KG1 (cell line): ENCODE measurements around the gene MATK.

Experiments
- DNase-seq: peaks from one replicate; lab custom pipeline; 2025; lab: John Stamatoyannopoulos, UW

MATK gene

GRCh38 chr19:3814648-3815047 lies 28.5 kb upstream of the MATK start:
- DNase-seq, result no peak

GRCh38 chr19:3813473-3814392 lies 27.6 kb upstream of the MATK start:
- DNase-seq, result no peak

DNA sequence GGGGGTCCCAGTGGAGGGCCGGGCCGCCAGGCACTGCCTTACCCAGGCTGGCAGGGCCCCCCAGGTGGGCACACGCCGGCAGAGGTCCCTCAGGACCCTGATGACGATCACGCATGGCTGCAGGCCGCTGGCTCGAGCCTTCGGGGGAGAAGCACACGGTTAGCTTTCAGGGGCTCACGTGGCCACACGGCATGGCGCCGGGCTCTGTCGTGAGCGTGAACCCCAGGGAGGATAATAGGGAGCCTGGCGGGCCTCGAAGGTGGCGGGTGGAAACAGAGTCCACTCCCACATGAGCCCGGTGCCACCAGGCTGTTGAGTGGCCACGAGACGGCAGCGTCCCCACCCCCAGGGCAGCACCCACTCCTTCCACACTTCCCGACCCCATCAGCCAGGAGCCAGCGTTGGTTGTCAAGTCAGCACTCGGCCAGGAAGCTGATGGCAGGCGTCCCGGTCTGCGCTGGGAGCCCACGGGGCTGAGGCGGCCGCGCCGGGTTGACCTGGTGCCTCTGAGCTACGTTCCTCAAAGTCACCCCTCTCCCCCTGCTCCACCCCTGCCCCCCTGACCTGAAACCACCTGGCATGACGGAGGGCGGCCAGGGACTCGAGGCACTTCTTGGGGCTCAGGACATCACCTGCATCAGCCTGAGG lies 24.7 kb upstream of the MATK start:
- DNase-seq, result no peak

GRCh38 chr19:3809881-3810707 lies 23.9 kb upstream of the MATK start:
- DNase-seq, result no peak

GRCh38 chr19:3808420-3809143 lies 22.4 kb upstream of the MATK start:
- no peak for DNase-seq

DNA sequence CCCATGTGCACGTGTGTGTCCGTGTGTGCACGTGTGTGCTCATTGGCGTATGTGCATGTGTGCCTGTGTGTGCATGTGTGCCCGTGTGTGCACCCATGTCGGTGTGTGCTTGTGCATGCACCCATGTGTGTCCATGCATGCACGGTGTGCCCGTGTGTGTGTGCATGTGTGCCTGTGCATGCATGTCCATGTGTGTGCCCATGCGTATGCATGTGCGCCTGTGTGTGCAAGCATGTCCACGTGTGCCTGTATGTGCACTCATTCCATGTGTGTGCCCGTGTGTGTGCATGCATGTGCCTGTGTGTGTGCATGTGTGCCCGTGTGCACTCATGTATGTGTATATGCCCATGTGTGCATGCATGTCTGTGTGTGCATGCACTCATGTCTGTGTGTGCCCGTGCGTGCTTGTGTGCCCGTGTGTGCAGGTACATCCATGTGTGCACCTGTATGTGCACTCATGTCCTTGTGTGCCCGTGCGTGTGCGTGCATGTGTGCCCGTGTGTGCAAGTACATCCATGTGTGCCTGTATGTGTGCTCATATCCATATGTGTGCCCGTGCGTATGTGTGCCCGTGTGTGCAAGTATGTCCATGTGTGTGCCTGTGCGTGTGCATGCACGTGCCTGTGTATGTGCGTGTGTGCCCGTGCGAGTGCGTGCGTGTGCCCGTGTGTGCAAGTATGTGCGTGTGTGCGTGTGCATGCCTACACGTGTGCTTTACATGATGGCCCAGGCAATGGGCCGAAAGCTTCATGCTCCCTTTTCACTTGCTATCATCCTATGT lies 21.6 kb upstream of the MATK start:
- DNase-seq, result no peak

DNA sequence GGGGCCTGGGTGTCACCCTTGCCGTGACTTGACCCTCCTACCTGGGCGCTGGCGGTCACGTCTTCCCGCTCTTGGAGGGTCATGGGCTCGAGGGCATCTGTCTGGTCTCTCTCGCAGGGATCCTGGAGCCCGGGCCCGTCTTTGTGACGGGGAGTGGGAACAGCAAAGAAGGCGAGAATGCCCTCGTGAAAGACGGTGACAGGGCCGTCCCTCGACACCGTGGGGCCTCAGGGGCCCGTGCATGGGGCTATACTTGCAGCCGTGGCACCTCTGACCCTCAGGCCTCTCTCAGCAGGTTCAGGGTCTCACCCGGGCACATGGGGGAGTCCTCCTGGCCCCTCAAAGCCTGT lies 20.9 kb upstream of the MATK start:
- no peak for DNase-seq

DNA sequence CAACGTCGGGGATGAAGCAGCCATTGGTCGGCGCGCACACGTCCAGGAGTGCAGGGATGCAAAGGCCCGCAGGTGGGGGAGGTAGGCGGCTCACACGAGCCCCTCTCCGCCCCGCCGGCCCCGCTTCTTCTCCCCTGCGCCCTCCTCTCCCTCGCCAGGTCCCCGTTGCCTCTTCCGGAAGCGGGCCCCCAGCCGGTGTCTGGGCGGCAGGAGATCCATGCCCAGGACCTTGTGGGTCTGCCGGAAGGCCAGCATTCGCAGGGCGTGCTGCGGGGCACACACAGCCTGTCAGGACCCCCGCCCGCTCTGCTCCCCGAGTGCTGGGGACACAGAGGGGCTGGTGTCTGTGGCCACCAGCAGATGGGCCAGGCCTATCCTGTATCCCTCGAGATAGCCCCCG lies 19.7 kb upstream of the MATK start:
- DNase-seq, result no peak

GRCh38 chr19:3804429-3804828 lies 18.2 kb upstream of the MATK start:
- DNase-seq, result no peak

GRCh38 chr19:3803986-3804385 lies 17.8 kb upstream of the MATK start:
- no peak for DNase-seq

DNA sequence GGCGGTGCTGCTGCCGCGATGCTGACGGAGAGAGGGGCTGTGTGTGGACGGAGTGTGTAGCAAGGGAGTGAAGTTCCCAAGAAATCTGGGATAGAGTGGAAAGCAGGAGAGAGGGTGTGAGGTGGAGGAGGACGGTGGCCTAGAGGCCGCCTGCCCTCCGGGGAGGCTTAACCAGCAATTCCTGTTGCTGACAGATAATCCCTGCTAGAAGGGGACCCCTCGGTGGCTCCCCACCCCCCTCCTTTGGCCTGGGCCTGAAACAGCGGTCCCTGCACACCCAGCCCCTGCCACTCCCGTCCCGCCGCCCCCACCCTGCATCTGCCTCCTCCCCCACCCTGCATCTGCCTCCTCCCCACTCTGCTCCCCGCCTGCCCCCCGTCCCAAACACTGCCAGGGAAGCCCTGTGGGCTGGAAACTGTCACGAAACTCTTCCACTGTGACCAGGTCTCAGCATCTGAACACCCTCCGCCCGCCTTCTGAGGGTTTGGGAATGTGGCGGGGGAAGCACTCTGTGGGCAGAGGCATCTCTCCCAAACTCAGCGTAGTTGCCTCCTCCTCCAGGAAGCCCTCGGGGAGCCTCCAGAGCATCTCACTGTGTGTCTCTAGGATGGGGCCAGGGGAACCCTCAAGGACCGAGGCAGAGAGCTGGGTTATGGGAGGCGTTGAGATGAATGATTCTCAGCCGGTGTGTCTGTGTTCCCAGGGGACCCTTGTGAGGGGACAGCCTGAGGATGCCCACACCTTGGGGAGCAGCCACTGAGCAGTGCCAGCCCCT lies 17.1 kb upstream of the MATK start:
- no peak for DNase-seq

- no peak for DNase-seq
Measured at GRCh38 chr19:3801412-3802096, 15.4 kb upstream of the MATK start.

GRCh38 chr19:3800996-3801395 lies 14.8 kb upstream of the MATK start:
- no peak for DNase-seq

- DNase-seq, result peak; percentile 30
Measured at GRCh38 chr19:3798137-3798536, 12.0 kb upstream of the MATK start.

- no peak for DNase-seq
Measured at GRCh38 chr19:3796358-3796757, 10.2 kb upstream of the MATK start.

GRCh38 chr19:3793799-3794198 lies 7.6 kb upstream of the MATK start:
- DNase-seq, result no peak

- no peak for DNase-seq
Measured at GRCh38 chr19:3792114-3792513, 5.9 kb upstream of the MATK start.

DNA sequence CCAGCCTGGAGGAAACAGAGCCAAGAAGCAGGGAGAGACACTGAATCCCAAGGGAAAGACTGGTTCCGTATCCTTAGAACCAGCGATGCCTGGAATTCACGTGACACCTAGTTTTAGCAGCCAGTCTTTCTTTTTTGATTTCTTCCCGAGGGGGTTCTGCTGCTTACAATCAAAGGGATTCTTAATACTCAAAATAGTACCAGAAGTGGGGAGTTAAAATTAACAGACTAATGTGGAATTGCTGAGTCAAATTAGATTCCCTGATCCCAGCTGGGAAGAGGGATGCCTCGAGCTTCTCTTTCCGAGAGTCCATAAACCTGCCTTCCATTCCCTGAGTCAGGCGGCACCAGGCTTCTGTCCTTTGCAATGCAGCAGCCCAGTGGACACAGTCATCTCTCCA lies 4.8 kb upstream of the MATK start:
- DNase-seq, result no peak

DNA sequence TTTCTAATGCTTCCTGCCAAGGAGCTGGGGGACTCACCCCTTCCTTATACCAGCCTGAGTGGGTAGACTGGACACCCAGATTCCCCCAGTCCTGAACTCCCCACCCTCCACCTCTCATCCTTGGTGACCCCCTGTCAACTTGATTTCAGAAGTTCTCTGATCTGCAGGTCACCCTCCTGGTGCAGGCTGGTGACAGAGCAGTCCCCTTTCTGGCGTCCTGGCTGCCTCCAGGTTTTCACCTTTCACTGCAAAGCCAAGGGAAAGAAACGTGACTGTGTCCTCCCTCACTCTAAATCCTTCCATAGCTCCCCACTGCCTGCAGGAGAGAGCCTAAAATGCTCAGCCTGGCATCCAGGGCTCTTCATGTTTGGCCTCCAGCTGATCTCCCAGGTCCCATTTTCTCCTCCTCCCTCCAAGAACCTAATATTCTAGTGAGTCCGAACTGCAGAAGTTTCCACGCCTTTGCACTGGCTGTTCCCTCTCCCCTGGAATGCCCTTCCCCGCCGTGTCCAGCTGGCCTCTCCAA lies 4.1 kb upstream of the MATK start:
- no peak for DNase-seq
